H9 (cell line): Measurements from ENCODE around the gene ADTRP. TPM values are rescaled to one million over a fixed set of nuclear protein-coding genes. Genes with fewer than 3 reads are reported as not detected.

Experiments
- DNase-seq: peaks from one replicate; pipeline ENCODE4 v3.0.0-alpha.2; 2017
- H2AFZ ChIP-seq: one replicate; pipeline ENCODE4 v1.6.1; 2013; ENCODE audit warnings: mild to moderate bottlenecking, low read length, control low read depth, moderate library complexity
- H2AK5ac ChIP-seq: 2 replicates; pipeline ENCODE4 v1.6.1; 2013; ENCODE audit warnings: low read length, control low read depth, mixed read lengths; ENCODE audit not compliant: insufficient read length
- H2BK120ac ChIP-seq: one replicate; pipeline ENCODE4 v1.6.1; 2013; ENCODE audit warnings: low read depth, mild to moderate bottlenecking, low read length, control low read depth, inconsistent platforms; ENCODE audit not compliant: poor library complexity, severe bottlenecking
- H2BK12ac ChIP-seq: 2 replicates; pipeline ENCODE4 v1.6.1; 2013; ENCODE audit warnings: low read length, control low read depth, mixed read lengths, low read depth; ENCODE audit not compliant: insufficient read length
- H2BK15ac ChIP-seq: 2 replicates; pipeline ENCODE4 v1.6.1; 2013; ENCODE audit warnings: low read depth, low read length, control low read depth
- H2BK20ac ChIP-seq: one replicate; pipeline ENCODE4 v1.6.1; 2013; ENCODE audit warnings: low read depth, mild to moderate bottlenecking, low read length, control low read depth, inconsistent platforms; ENCODE audit not compliant: poor library complexity, severe bottlenecking
- H2BK5ac ChIP-seq: 2 replicates; pipeline ENCODE4 v1.6.1; 2013; ENCODE audit warnings: low read length, control low read depth, mixed read lengths; ENCODE audit not compliant: insufficient read length
- H3K14ac ChIP-seq: 2 replicates; pipeline ENCODE4 v1.6.1; 2013; ENCODE audit warnings: low read length, control low read depth; ENCODE audit not compliant: insufficient read depth
- H3K18ac ChIP-seq: 2 replicates; pipeline ENCODE4 v1.6.1; 2013; ENCODE audit warnings: low read depth, mild to moderate bottlenecking, mixed read lengths, low read length, control low read depth; ENCODE audit not compliant: insufficient read length
- H3K23ac ChIP-seq: 2 replicates; pipeline ENCODE4 v1.6.1; 2013; ENCODE audit warnings: low read length, control low read depth, mixed read lengths, low read depth; ENCODE audit not compliant: insufficient read length
- H3K23me2 ChIP-seq: 2 replicates; pipeline ENCODE4 v1.6.1; 2013; ENCODE audit warnings: low read depth, mild to moderate bottlenecking, mixed read lengths, low read length, control low read depth; ENCODE audit not compliant: insufficient read length, poor library complexity, severe bottlenecking
- H3K27ac ChIP-seq: 2 replicates; pipeline ENCODE4 v1.5.1; 2013; ENCODE audit warnings: low read length, control low read depth, mixed read lengths, low read depth; ENCODE audit not compliant: insufficient read length
- H3K27me3 ChIP-seq: 2 replicates; pipeline ENCODE4 v1.6.1; 2013; ENCODE audit warnings: low read length, control low read depth, inconsistent platforms; ENCODE audit not compliant: insufficient read depth
- H3K4ac ChIP-seq: 2 replicates; pipeline ENCODE4 v1.6.1; 2013; ENCODE audit warnings: low read depth, mild to moderate bottlenecking, control low read depth, inconsistent platforms, low read length, moderate library complexity
- H3K4me1 ChIP-seq: 2 replicates; pipeline ENCODE4 v1.6.1; 2013; ENCODE audit warnings: low read length, control low read depth, inconsistent platforms; ENCODE audit not compliant: insufficient read depth
- H3K4me2 ChIP-seq: 2 replicates; pipeline ENCODE4 v1.6.1; 2013; ENCODE audit warnings: low read length, control low read depth, mixed read lengths; ENCODE audit not compliant: insufficient read length, insufficient read depth
- H3K56ac ChIP-seq: 2 replicates; pipeline ENCODE4 v1.6.1; 2013; ENCODE audit warnings: low read depth, mild to moderate bottlenecking, mixed read lengths, low read length, control low read depth; ENCODE audit not compliant: insufficient read length
- H3K79me1 ChIP-seq: 2 replicates; pipeline ENCODE4 v1.6.1; 2013; ENCODE audit warnings: low read depth, mild to moderate bottlenecking, moderate library complexity, low read length, control low read depth, inconsistent platforms; ENCODE audit not compliant: insufficient read depth, poor library complexity, severe bottlenecking
- H3K79me2 ChIP-seq: 2 replicates; pipeline ENCODE4 v1.6.1; 2013; ENCODE audit warnings: low read length, control low read depth, inconsistent platforms; ENCODE audit not compliant: insufficient read depth
- H3K9ac ChIP-seq: 2 replicates; pipeline ENCODE4 v1.6.1; 2013; ENCODE audit warnings: low read length, control low read depth, mixed read lengths; ENCODE audit not compliant: insufficient read length; ENCODE audit errors: extremely low read depth
- H3K9me3 ChIP-seq: one replicate; pipeline ENCODE4 v1.6.1; 2013; ENCODE audit warnings: low read depth, low read length, inconsistent platforms; ENCODE audit not compliant: control insufficient read depth
- H3T11ph ChIP-seq: one replicate; pipeline ENCODE4 v1.6.1; 2013; ENCODE audit warnings: mild to moderate bottlenecking, low read length, control low read depth, inconsistent platforms
- H4K20me1 ChIP-seq: one replicate; pipeline ENCODE4 v1.6.1; 2013; ENCODE audit not compliant: control insufficient read depth, insufficient read length, insufficient read depth
- H4K5ac ChIP-seq: 2 replicates; pipeline ENCODE4 v1.6.1; 2013; ENCODE audit warnings: low read depth, mild to moderate bottlenecking, mixed read lengths, low read length, control low read depth; ENCODE audit not compliant: insufficient read length
- H4K8ac ChIP-seq: replicated peaks from 2 replicates; pipeline ENCODE4 v1.6.1; 2013; ENCODE audit warnings: low read length, control low read depth, mixed read lengths, low read depth; ENCODE audit not compliant: insufficient read length
- H4K91ac ChIP-seq: 2 replicates; pipeline ENCODE4 v1.6.1; 2013; ENCODE audit warnings: low read depth, mild to moderate bottlenecking, moderate library complexity, mixed read lengths, low read length, control low read depth; ENCODE audit not compliant: insufficient read length
- H3K27ac Mint-ChIP-seq, 3 experiments: 2 replicates in 2 of 3; 3 replicates in 1 of 3; pipeline ENCODE4 v1.8.0; 2020 to 2021; ENCODE audit warnings: mixed read lengths in 3 of 3, mild to moderate bottlenecking in 1 of 3, moderate library complexity in 1 of 3
- H3K27me3 Mint-ChIP-seq: 2 replicates; pipeline ENCODE4 v1.8.0; 2021; ENCODE audit warnings: low read depth, mild to moderate bottlenecking, moderate library complexity, mixed read lengths
- H3K36me3 Mint-ChIP-seq, 3 experiments: 2 replicates in 2 of 3; 3 replicates in 1 of 3; pipeline ENCODE4 v1.8.0; 2020 to 2021; ENCODE audit warnings: low read depth in 3 of 3, mixed read lengths in 3 of 3; ENCODE audit not compliant: insufficient read depth in 1 of 3
- H3K4me1 Mint-ChIP-seq, 2 experiments: 2 replicates each; pipeline ENCODE4 v1.8.0; 2020; ENCODE audit warnings: mixed read lengths in 2 of 2
- H3K4me3 Mint-ChIP-seq, 2 experiments: 2 replicates in 1 of 2; 3 replicates in 1 of 2; pipeline ENCODE4 v1.8.0; 2020 to 2021; ENCODE audit warnings: mild to moderate bottlenecking in 2 of 2, mixed read lengths in 2 of 2, moderate library complexity in 1 of 2
- H3K9me3 Mint-ChIP-seq, 2 experiments: 2 replicates in 1 of 2; 3 replicates in 1 of 2; pipeline ENCODE4 v1.8.0; 2020; ENCODE audit warnings: mild to moderate bottlenecking in 2 of 2, mixed read lengths in 2 of 2, moderate library complexity in 1 of 2
- CTCF ChIP-seq: fragments of 200-600 bp; sonication (generic); conservative IDR thresholded peaks from 3 replicates; pipeline ENCODE4 v1.8.0; 2021; ENCODE audit warnings: antibody characterized with exemption, mild to moderate bottlenecking
- whole genome bisulfite sequencing: extraction: QIAGEN DNeasy Blood & Tissue Kit; methylation state at CpG from one replicate; pipeline ENCODE4 v1.1.7; 2013; ENCODE audit warnings: missing lambda C conversion rate, low lambda C conversion rate, mixed read lengths; ENCODE audit not compliant: insufficient read length; ENCODE audit errors: extremely low coverage; 5-methylcytosine and 5-hydroxymethylcytosine counted together
- total RNA-seq: library from RNA; stranded (reverse); gene quantifications from 2 replicates; pipeline ENCODE4 v1.2.1, GENCODE V29; 2021

Gene ADTRP
- total RNA-seq, 1 experiment from 2014 or later = not detected

GRCh38 chr6:11683871-11684270, 94.7 kb downstream of the ADTRP start:
- no peak overlapping the region for H3K56ac ChIP-seq
- no peak overlapping the region for H3K27ac ChIP-seq
- no peak overlapping the region for H4K8ac ChIP-seq
- Mint-ChIP-seq H3K4me1 (peaks cover 15 to 19% of the 10 kb centered on the region in 2 experiments), H3K9me3 (peaks cover 25 to 27% of the 10 kb centered on the region in 2 experiments), H3K36me3 (peaks cover 10 to 28% (median 11%) of the 10 kb centered on the region in 3 experiments), H3K4me3 (no peak overlapping the region), H3K27ac (no peak overlapping the region), H3K27me3 (no peaks in the 10 kb centered on the region; the same call in 1 of the 2 replicates)
- H2AFZ ChIP-seq = no peak overlapping the region
- H4K5ac ChIP-seq = no peak overlapping the region
- no peak overlapping the region for H3K18ac ChIP-seq
- H3K14ac ChIP-seq = no peak overlapping the region
- no peak overlapping the region for H2BK120ac ChIP-seq
- no peak overlapping the region for H2BK20ac ChIP-seq
- no peak overlapping the region for H4K91ac ChIP-seq
- H3K79me1 ChIP-seq = no peaks in the 10 kb centered on the region
- H3K23me2 ChIP-seq = no peaks in the 10 kb centered on the region
- no peaks in the 10 kb centered on the region for H4K20me1 ChIP-seq
- no peak overlapping the region for H2BK5ac ChIP-seq
- peaks cover 8% of the 10 kb centered on the region for H3K9me3 ChIP-seq
- 0 out of 2 replicates have a peak, but pooled peaks cover 2% of the 10 kb centered on the region for H3K4me1 ChIP-seq
- WGBS = no CpG with 5 or more reads among the region's 2 CpGs
- no peaks in the 10 kb centered on the region for H3K79me2 ChIP-seq
- H3K27me3 ChIP-seq = no peaks in the 10 kb centered on the region; the same call in 1 of the 2 replicates
- no peak for TF ChIP-seq CTCF
- H3K4me2 ChIP-seq = no peak overlapping the region
- no peak overlapping the region for H2AK5ac ChIP-seq
- no peak for DNase-seq
- H3T11ph ChIP-seq = no peak overlapping the region
- H2BK12ac ChIP-seq = no peak overlapping the region
- H2BK15ac ChIP-seq = no peak overlapping the region
- no peak overlapping the region for H3K9ac ChIP-seq
- no peak overlapping the region for H3K4ac ChIP-seq
- H3K23ac ChIP-seq = no peak overlapping the region
